Stomach smooth muscle (tissue), 2 donors: Measurements from ENCODE around the gene TECR.
"Not testable (repeated sequence)": the region's sequence is repeated elsewhere in the genome, so short reads cannot be mapped to it uniquely, and the experiment has no call there.

ENCODE experiments used
- H3K27ac ChIP-seq: one replicate; pipeline ENCODE4 v1.7.0; 2013; ENCODE audit warnings: mild to moderate bottlenecking, low read length, inconsistent platforms
- H3K27me3 ChIP-seq, 2 donors: one replicate each; pipeline ENCODE4 v1.7.0; 2013; ENCODE audit warnings: low read length in 2 of 2; ENCODE audit not compliant: insufficient read depth in 2 of 2, control insufficient read depth in 1 of 2
- H3K36me3 ChIP-seq, 2 donors: one replicate each; pipeline ENCODE4 v1.7.0; 2013; ENCODE audit warnings: low read length in 2 of 2; ENCODE audit not compliant: control insufficient read depth in 2 of 2, insufficient read depth in 2 of 2
- H3K4me1 ChIP-seq: one replicate; pipeline ENCODE4 v1.7.0; 2013; ENCODE audit warnings: low read length; ENCODE audit not compliant: control insufficient read depth, insufficient read depth
- H3K4me3 ChIP-seq, 2 donors: one replicate each; pipeline ENCODE4 v1.7.0; 2013; ENCODE audit warnings: low read length in 2 of 2
- H3K9ac ChIP-seq, 2 donors: one replicate each; pipeline ENCODE4 v1.7.0; 2013; ENCODE audit warnings: low read length in 2 of 2, mild to moderate bottlenecking in 1 of 2
- H3K9me3 ChIP-seq, 2 donors: one replicate each; pipeline ENCODE4 v1.7.0; 2013; ENCODE audit warnings: low read length in 2 of 2; ENCODE audit not compliant: control insufficient read depth in 2 of 2
- donor health status: healthy.
- donor health status: Pancreatic carcinoma.

TECR gene

DNA sequence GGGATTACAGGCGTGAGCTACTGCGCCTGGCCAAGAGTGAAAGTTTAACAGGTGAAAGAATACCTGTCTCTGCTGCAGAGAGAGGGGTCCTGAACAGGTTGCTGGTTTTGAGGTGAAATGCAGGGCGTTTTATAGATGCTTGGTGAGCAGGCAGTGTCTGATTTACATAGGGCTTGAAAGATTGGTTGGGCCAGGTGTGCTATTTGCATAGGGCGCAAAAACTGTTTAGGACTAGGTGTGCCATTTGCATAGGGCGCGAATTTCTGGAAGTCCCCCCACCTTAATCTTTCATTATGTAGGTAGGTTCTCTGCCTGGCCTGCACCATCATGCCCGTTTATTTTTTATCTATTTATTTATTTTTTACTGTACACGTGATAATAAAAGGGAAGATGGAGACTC lies 47.0 kb downstream of the TECR start:
- Histone ChIP-seq H3K36me3 (no peaks in the 10 kb centered on the region), H3K4me3 (no peak overlapping the region)

DNA sequence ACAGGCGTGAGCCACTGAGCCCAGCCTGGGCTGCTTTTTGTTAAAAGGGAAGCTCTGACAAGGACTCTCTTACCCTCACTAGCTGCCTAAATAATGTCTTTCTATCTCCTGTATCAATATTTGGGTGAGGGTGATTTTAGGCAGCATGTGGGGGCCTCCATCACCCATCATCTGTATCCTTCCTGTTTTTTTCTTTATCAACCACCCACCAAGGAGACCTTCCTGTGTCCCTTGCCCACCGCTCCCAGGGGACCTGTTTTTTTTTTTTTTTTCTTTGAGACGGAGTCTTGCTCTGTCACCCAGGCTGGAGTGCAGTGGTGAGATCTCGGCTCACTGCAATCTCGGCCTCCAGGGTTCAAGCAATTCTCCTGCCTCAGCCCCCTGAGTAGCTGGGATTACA lies 47.9 kb downstream of the TECR start:
- Histone ChIP-seq H3K9me3 (no peaks in the 10 kb centered on the region), H3K4me3 (no peak overlapping the region), H3K4me1 (no peaks in the 10 kb centered on the region), H3K36me3 (no peaks in the 10 kb centered on the region), H3K27me3 (no peaks in the 10 kb centered on the region), H3K27ac (no peak overlapping the region), H3K9ac (no peak overlapping the region)

More for the DNA sequence above, 47.0 kb downstream of the TECR start:
- Histone ChIP-seq H3K27me3 (no peaks in the 10 kb centered on the region), H3K27ac (no peak overlapping the region), H3K9me3 (no peaks in the 10 kb centered on the region), H3K4me1 (peaks cover 2% of the 10 kb centered on the region), H3K9ac (no peak overlapping the region)

DNA sequence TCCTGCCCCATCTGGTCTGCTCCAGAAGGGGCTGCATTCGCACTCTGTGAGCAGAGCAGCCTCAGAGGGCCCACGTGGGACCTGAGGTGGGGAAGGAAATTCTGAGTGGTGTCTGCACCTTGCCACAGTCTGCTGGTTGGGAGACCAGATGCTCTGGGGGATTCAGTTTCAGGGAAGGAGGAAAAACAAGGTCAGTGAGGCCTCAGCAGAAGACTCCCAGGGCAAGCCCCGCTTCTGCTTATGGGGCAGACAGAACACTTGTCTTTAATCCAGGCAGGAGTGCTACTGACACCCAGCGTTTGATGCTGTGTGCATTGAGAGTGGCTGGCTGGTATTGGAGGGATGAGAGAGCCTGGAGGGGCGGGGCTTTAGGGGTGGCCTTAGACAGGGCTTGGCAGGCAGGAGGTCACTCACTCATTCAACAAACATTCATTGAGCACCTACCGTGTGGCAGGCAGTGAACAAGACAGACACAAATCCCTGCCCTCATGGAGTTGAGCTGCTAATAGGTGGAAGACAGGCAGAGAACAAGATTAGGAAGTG lies 48.6 kb downstream of the TECR start:
- Histone ChIP-seq H3K27me3 (no peaks in the 10 kb centered on the region), H3K4me1 (no peaks in the 10 kb centered on the region), H3K36me3 (no peaks in the 10 kb centered on the region), H3K9ac (no peak overlapping the region), H3K4me3 (no peak overlapping the region), H3K27ac (no peak overlapping the region), H3K9me3 (no peaks in the 10 kb centered on the region)

DNA sequence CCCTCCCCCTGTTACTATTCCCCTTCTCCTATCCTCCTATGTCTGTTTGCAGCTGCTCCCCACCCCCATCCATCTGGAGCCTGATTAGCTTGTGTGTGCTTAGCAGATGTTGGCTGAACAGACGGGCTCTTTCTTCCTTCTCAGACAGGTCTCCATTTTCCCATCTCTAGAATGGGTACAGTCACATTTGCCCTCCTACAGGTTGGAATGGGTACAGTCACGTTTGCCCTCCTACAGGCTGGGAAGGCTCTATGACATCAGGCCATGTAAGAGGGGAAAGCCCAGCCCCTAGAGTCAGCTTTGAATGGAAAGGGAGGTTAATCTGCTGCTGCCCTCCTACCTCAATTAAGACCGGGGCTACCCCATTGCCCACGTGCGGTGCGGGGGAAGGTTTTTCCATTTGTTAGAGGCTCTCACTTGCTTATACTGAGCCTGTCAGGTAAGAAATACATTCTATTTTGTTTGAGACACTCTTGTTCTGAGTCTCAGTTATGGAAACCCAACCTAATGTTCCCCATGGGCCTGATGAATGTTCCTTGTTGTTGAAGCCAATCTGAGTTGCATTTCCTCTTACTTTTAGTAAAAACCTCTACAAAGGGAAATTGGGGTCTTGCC lies 51.3 kb downstream of the TECR start:
- Histone ChIP-seq H3K36me3 (no peaks in the 10 kb centered on the region), H3K27ac (no peak overlapping the region), H3K4me3 (no peak overlapping the region), H3K4me1 (no peaks in the 10 kb centered on the region), H3K9ac (no peak overlapping the region), H3K9me3 (no peaks in the 10 kb centered on the region), H3K27me3 (no peaks in the 10 kb centered on the region)

DNA sequence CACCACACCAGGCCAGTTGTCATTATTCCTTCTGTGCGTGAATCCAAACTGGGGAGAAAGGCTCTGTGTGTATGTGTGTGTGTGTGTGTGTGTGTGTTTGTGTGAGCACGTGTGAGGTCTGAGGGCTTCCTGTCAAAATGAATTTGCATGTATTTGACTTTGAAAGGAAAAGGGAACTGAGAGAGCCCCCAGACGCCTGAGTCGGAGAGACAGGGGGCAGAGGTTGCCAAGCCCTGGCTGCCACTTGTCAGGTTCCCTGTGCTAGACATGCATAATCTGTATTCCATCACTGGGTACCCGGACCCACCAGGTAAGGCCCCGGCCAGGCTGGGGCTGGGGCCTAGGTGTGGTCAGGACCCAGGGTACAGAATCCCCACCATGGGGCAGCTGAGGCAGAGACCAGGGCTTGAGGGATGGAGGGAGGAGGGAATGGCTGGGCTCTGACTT lies 53.5 kb downstream of the TECR start, which contains the start of gene CLEC17A:
Gene CLEC17A (plus strand): TSS at position 191 of the 447 bp plus-strand sequence. CDS start 77 bp downstream, at position 268.
- no peak within 1 kb of the TSS for H3K4me3 ChIP-seq
- H3K9ac ChIP-seq: no peak within 1 kb of the TSS

DNA sequence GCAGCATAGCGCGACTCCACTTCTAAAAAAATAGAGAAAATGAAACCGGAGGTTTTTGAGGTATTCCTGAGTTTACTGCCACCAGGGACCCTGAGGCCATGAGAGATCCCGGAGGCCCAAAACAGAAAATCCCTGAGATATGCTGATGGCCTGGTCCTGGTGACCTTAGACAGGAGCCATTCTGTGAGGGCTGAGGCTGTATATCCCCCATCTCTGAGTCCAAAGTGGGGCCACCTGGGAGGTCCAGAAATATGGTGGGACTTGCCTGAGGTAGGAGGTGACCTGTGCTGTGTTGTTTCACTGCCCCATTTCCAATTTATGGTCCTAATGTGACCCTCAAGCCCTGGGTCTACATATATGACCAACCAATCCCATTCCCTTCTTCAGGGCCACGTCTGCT lies 55.0 kb downstream of the TECR start:
- not testable (repeated sequence) for H3K9me3 ChIP-seq, H3K4me1 ChIP-seq, H3K27me3 ChIP-seq, H3K4me3 ChIP-seq, H3K27ac ChIP-seq, H3K9ac ChIP-seq, H3K36me3 ChIP-seq

More for the DNA sequence above, 53.5 kb downstream of the TECR start, which contains the start of gene CLEC17A:
- Histone ChIP-seq H3K27me3 (no peaks in the 10 kb centered on the region), H3K27ac (no peak within 1 kb of the TSS), H3K4me1 (no peaks in the 10 kb centered on the region), H3K9me3 (no peaks in the 10 kb centered on the region), H3K36me3 (no peaks in the 10 kb centered on the region)

DNA sequence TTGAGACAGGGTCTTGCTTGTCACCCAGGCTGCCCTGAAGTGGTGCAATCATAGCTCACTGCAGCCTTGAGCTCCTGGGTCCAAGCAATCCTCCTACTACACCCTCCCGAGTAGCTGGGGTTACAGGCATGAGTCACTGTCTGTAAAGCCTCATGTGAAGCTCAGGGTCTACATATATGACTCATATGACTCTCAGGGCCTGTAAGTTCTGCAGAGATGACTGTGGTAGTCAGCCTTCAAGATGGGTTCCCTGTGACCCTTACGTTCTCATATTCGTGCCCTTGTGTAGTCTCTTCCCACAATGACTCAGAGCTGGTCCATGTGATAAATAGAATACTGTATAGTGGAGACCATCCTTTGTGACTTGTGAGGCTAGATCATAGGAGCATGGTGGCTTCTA lies 55.8 kb downstream of the TECR start:
- not testable (repeated sequence) for H3K4me3 ChIP-seq, H3K27me3 ChIP-seq, H3K4me1 ChIP-seq, H3K27ac ChIP-seq, H3K9ac ChIP-seq, H3K9me3 ChIP-seq, H3K36me3 ChIP-seq

DNA sequence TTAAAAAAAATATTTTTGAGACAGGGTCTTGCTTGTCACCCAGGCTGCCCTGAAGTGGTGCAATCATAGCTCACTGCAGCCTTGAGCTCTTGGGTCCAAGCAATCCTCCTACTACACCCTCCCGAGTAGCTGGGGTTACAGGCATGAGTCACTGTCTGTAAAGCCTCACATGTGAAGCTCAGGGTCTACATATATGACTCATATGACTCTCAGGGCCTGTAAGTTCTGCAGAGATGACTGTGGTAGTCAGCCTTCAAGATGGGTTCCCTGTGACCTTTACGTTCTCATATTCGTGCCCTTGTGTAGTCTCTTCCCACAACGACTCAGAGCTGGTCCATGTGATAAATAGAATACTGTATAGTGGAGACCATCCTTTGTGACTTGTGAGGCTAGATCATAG lies 60.0 kb downstream of the TECR start:
- H3K4me3 ChIP-seq, H3K27me3 ChIP-seq, H3K9me3 ChIP-seq, H3K4me1 ChIP-seq, H3K9ac ChIP-seq, H3K27ac ChIP-seq, H3K36me3 ChIP-seq: not testable (repeated sequence)

DNA sequence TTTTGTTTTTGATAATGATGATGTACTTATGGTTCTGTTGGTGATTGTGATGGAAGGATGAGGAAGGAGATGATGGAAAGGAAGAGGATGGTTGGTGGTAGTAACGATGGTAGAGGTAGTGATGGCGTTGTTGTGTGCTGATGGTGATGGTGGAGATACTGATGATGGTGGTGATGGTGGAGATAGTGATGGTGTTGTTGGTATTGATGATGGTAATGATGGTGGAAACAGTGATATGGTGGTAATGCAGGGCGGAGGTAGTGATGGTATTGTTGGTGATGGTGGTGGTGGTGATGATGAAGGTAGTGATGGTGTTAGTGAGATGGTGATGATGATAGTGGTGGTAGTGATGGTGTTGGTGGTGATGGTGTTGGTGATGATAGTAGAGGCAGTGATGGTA lies 66.2 kb downstream of the TECR start:
- no peaks in the 10 kb centered on the region for H3K4me1 ChIP-seq
- H3K9me3 ChIP-seq: no peaks in the 10 kb centered on the region
- H3K27me3 ChIP-seq: peaks cover 0 to 2% of the 10 kb centered on the region in 2 donors
- no peaks in the 10 kb centered on the region for H3K36me3 ChIP-seq
- no peak overlapping the region for H3K4me3 ChIP-seq
- no peak overlapping the region for H3K9ac ChIP-seq
- H3K27ac ChIP-seq: no peak overlapping the region

DNA sequence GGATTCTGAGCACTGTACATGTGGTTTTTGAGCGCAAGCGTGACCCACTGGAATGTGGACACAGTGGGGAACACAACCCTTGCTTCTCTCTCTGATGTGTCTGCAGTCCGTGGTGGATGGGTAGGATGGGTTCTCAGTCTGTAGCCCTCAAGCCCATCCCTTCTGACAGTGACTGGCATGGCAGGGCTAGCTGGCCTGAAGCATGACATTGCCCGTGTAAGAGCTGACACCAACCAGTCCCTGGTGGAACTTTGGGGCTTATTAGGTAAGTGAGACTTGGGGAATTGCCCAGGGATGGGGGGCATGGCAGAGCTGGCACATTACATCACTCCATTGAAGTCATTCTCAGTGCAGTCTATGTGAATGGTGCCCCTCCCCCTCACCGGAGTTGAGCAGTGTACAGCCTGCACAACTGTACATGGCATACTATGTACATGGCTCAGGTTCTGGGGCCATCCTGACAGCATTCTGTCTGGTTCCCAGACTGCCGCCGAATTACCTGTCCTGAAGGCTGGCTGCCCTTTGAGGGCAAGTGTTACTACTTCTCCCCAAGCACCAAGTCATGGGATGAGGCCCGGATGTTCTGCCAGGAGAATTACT lies 70.3 kb downstream of the TECR start:
- Histone ChIP-seq H3K27ac (no peak overlapping the region), H3K9me3 (peaks cover 0 to 2% of the 10 kb centered on the region in 2 donors), H3K36me3 (no peaks in the 10 kb centered on the region), H3K27me3 (no peaks in the 10 kb centered on the region), H3K4me1 (no peaks in the 10 kb centered on the region), H3K9ac (no peak overlapping the region), H3K4me3 (no peak overlapping the region)

DNA sequence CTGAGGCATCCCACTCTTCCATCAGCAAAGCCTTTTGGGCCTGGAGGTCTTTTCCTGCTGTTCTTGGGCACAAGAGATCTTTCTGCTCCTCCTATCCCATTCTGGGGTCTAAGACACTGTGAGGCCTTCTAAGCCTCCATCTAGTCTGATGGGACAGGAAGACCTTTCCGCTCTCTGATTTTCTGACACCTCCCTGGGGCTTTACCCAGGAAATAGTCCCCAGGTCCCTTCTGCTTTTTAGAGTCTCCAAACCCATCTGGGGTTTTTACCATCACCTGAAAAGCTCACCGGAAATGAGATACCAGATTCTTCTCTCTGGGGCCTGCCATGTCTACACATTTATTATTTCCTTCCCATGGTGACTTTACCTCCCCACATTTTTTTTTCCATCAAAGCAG lies 74.6 kb downstream of the TECR start:
- Histone ChIP-seq H3K4me3 (no peak overlapping the region), H3K27me3 (no peaks in the 10 kb centered on the region), H3K9ac (no peak overlapping the region), H3K27ac (no peak overlapping the region), H3K4me1 (no peaks in the 10 kb centered on the region), H3K36me3 (no peaks in the 10 kb centered on the region), H3K9me3 (peaks cover 0 to 2% of the 10 kb centered on the region in 2 donors)
